Fibroblast of mammary gland (primary cell): ENCODE data around the gene SYCE3.

Source experiments
- DNase-seq: peaks from one replicate; pipeline ENCODE4 v3.0.0-alpha.2; 2010; ENCODE audit warnings: low read depth
- H3K4me3 ChIP-seq: 2 replicates; pipeline ENCODE4 v1.5.1; 2011; ENCODE audit warnings: low read depth, mild to moderate bottlenecking, low read length, moderate library complexity; ENCODE audit not compliant: control insufficient read depth
- TF ChIP-seq, protein P1 (sequence below): conservative IDR thresholded peaks from 2 replicates; pipeline ENCODE4 v1.5.1; 2011; ENCODE audit warnings: low read depth, low read length, inconsistent platforms; ENCODE audit not compliant: control insufficient read depth, insufficient read depth

The SYCE3 gene

DNA sequence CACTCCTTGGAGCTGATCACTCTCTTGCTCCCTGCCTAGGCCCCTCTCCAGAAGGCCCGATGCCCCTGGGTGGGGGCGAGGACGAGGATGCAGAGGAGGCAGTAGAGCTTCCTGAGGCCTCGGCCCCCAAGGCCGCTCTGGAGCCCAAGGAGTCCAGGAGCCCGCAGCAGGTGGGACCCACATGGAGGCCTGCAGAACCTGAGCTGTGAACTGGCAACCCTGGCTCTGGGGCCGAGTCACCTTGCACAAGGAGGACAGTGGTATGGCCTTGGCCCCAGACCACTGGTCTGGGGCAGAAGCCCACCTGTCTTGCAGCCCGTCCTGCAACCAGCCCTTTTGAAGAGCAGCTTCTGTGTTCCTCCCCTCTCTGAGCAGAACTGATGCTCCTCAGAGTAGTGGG, 43.6 kb downstream of the SYCE3 start:
- TF ChIP-seq, protein P1, sequence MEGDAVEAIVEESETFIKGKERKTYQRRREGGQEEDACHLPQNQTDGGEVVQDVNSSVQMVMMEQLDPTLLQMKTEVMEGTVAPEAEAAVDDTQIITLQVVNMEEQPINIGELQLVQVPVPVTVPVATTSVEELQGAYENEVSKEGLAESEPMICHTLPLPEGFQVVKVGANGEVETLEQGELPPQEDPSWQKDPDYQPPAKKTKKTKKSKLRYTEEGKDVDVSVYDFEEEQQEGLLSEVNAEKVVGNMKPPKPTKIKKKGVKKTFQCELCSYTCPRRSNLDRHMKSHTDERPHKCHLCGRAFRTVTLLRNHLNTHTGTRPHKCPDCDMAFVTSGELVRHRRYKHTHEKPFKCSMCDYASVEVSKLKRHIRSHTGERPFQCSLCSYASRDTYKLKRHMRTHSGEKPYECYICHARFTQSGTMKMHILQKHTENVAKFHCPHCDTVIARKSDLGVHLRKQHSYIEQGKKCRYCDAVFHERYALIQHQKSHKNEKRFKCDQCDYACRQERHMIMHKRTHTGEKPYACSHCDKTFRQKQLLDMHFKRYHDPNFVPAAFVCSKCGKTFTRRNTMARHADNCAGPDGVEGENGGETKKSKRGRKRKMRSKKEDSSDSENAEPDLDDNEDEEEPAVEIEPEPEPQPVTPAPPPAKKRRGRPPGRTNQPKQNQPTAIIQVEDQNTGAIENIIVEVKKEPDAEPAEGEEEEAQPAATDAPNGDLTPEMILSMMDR, result no peak
- no peak for DNase-seq
- H3K4me3 ChIP-seq, result no peak overlapping the region

DNA sequence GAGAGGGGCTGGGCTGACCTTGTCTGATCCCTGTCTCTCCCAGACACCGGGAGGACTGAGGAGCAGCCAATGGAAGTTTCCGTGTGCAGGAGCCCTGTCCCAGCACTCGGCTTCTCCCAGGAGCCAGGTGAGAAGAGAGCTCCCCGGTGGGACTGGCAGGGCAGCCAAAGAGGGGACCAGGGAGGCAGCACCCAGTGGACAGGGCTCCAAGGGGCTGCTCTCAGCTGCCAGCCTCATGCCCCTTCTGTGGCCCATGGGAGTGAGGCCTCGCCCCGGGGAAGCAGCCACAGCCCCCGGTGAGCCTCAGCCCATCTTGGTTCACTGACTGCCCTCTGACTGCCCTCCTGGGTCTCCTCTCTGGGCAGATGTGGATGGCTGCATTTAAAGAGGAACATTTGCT, 44.1 kb downstream of the SYCE3 start:
- TF ChIP-seq, protein P1, result no peak
- H3K4me3 ChIP-seq, result no peak overlapping the region
- no peak for DNase-seq

DNA sequence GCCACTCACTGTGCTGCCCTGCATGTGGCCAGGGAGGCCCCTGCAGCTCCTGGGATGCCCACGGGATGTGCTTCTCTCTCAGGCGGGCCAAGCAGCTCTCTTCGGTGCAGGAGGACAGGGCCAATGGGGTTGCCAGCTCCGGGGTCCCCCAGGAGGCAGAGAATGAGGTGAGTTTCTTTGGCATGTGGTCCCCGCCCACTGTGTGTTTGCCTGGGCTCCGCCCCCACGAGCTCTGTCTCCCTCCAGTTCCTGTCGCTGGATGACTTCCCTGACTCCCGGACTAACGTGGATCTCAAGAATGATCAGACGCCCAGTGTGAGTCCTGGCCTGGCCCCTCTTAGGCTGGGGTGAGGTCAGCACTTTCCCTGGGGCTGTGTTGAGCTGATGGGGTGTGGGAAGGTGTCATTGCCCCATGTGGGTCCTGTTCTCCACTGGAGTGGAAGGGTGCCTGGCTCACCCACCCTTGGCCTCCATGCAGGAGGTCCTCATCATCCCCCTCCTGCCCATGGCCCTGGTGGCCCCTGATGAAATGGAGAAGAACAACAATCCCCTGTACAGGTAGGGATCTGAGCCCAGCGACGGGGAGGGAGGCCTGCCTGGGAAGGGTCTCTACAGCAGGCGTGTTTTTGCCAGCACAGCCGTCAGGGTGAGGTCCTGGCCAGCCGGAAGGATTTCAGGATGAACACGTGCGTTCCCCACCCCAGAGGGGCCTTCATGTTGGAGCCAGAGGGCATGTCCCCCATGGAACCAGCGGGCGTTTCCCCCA, 45.0 kb downstream of the SYCE3 start:
- no peak overlapping the region for H3K4me3 ChIP-seq
- TF ChIP-seq, protein P1, result no peak
- no peak for DNase-seq

DNA sequence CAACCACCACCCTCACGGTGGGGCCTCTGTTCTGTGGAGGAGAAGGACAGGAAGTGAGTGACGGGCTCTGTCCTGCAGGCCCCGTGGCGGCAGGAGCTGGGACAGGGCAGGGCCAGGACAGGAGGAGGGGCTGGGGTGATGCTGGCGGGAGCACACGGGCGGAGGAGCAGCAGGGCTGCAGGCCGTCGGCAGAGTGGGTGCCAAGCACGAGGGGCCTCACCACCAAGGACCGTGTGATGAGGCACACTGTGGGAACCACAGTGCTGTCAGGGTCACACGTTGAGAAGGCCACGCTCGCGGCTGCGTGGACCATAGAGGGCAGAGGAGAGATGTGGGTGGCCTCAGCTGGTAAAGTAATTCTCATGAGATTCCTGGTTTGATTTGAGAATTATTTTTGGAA, 45.8 kb downstream of the SYCE3 start:
- TF ChIP-seq, protein P1, result no peak
- H3K4me3 ChIP-seq, result no peak overlapping the region
- no peak for DNase-seq

DNA sequence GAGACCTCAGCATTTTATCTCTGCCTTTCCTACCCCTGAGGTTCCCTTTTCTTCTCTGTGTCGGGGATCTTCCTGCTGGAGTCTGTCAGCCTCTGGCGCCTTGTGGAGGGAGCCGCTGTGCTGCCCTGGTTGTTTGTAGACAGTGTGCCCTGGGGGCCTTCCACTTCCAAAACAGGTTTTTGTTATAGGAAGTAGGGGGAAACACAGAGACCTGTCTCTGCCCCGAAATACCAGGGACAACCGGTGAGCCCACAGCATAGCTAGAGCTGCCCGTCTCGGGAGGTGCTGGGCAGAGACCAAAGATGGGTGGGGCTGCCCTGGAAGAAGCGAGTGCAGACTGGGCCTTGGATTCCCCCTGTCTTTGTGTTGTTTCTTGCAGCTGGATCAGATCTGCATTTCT, 46.7 kb downstream of the SYCE3 start:
- no peak overlapping the region for H3K4me3 ChIP-seq
- TF ChIP-seq, protein P1, result no peak
- no peak for DNase-seq

DNA sequence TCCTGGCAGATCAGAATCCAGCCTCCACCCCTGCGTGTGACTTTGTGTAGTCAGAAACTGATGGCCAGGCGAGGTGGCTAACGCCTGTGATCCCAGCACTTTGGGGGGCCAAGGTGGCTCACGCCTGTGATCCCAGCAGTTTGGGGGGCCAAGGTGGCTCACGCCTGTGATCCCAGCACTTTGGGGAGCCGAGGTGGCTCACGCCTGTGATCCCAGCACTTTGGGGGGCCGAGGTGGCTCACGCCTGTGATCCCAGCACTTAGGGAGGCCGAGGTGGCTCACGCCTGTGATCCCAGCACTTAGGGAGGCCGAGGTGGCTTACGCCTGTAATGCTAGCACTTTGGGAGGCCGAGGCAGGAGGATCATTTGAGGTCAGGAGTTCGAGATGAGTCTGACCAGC, 49.5 kb downstream of the SYCE3 start:
- DNase-seq, result no peak
- TF ChIP-seq, protein P1, result no peak
- no peak overlapping the region for H3K4me3 ChIP-seq
